ENCODE results near the gene AGTRAP.

The AGTRAP gene

GRCh38 chr1:11790101-11790879, 54.4 kb downstream of the AGTRAP start:
- POLR2A ChIA-PET: no interaction called here
- H3K4me1 ChIP-seq (ENCODE audit: control extremely low read depth in 1 of 4, control insufficient read depth in 4 of 4, insufficient read depth in 4 of 4, low read length in 3 of 4): peaks cover 0 to 2% (median under 1%) of the 10 kb centered on the region in 4 experiments
- WGBS (ENCODE audit: insufficient coverage): 96% methylated on average over 16 of the region's 20 CpGs
- peaks cover 2 to 59% (median 49%) of the 10 kb centered on the region in 4 experiments for H3K36me3 ChIP-seq (ENCODE audit: control insufficient read depth in 4 of 4, insufficient read depth in 4 of 4, low read length in 3 of 4)
- H3K4me3 ChIP-seq (ENCODE audit: control insufficient read depth in 1 of 7, extremely low read depth in 1 of 7, insufficient read depth in 4 of 7, low read depth in 2 of 7, low read length in 6 of 7): no peak overlapping the region
- no peak for DNase-seq
- H3K27ac ChIP-seq (ENCODE audit: insufficient read depth in 1 of 2, low read depth in 1 of 2, low read length in 2 of 2, poor library complexity in 1 of 2, severe bottlenecking in 2 of 2): peak overlapping the region in 1 of 2 experiments; percentile 26
- no peaks in the 10 kb centered on the region for H3K9me3 ChIP-seq (ENCODE audit: control extremely low read depth in 1 of 5, control insufficient read depth in 4 of 5, insufficient read depth in 2 of 5, low read depth in 1 of 5, low read length in 4 of 5)
- no peaks in the 10 kb centered on the region for H3K27me3 ChIP-seq (replicated peaks in 2 of 5; ENCODE audit: control insufficient read depth in 4 of 5, insufficient read depth in 5 of 5, low read length in 4 of 5)
- CTCF ChIA-PET: no interaction called here

- Histone ChIP-seq H3K9me3 (ENCODE audit: control extremely low read depth in 1 of 5, control insufficient read depth in 4 of 5, insufficient read depth in 2 of 5, low read depth in 1 of 5, low read length in 4 of 5) (no peaks in the 10 kb centered on the region), H3K4me3 (ENCODE audit: control insufficient read depth in 1 of 7, extremely low read depth in 1 of 7, insufficient read depth in 4 of 7, low read depth in 2 of 7, low read length in 6 of 7) (no peak overlapping the region), H3K27me3 (replicated peaks in 2 of 5; ENCODE audit: control insufficient read depth in 4 of 5, insufficient read depth in 5 of 5, low read length in 4 of 5) (no peaks in the 10 kb centered on the region), H3K4me1 (ENCODE audit: control extremely low read depth in 1 of 4, control insufficient read depth in 4 of 4, insufficient read depth in 4 of 4, low read length in 3 of 4) (no peaks in the 10 kb centered on the region), H3K27ac (ENCODE audit: insufficient read depth in 1 of 2, low read depth in 1 of 2, low read length in 2 of 2, poor library complexity in 1 of 2, severe bottlenecking in 2 of 2) (peak overlapping the region in 1 of 2 experiments; percentile 45), H3K36me3 (ENCODE audit: control insufficient read depth in 4 of 4, insufficient read depth in 4 of 4, low read length in 3 of 4) (peaks cover 4 to 67% (median 56%) of the 10 kb centered on the region in 4 experiments)
- POLR2A ChIA-PET: no interaction called here
- CTCF ChIA-PET: no interaction called here
- no peak for DNase-seq
- WGBS (ENCODE audit: insufficient coverage): 94% methylated on average over 15 of the region's 19 CpGs
Measured at GRCh38 chr1:11790880-11791715, 55.2 kb downstream of the AGTRAP start.

- H3K27me3 ChIP-seq (replicated peaks in 2 of 5; ENCODE audit: control insufficient read depth in 4 of 5, insufficient read depth in 5 of 5, low read length in 4 of 5): no peaks in the 10 kb centered on the region
- no peak for DNase-seq
- no peak overlapping the region for H3K4me3 ChIP-seq (ENCODE audit: control insufficient read depth in 1 of 7, extremely low read depth in 1 of 7, insufficient read depth in 4 of 7, low read depth in 2 of 7, low read length in 6 of 7)
- over 99% methylated on average over 11 of the region's 11 CpGs for WGBS (ENCODE audit: insufficient coverage)
- peaks cover 4 to 74% (median 60%) of the 10 kb centered on the region in 4 experiments for H3K36me3 ChIP-seq (ENCODE audit: control insufficient read depth in 4 of 4, insufficient read depth in 4 of 4, low read length in 3 of 4)
- H3K9me3 ChIP-seq (ENCODE audit: control extremely low read depth in 1 of 5, control insufficient read depth in 4 of 5, insufficient read depth in 2 of 5, low read depth in 1 of 5, low read length in 4 of 5): no peaks in the 10 kb centered on the region
- peaks cover 0 to 2% (median 0%) of the 10 kb centered on the region in 4 experiments for H3K4me1 ChIP-seq (ENCODE audit: control extremely low read depth in 1 of 4, control insufficient read depth in 4 of 4, insufficient read depth in 4 of 4, low read length in 3 of 4)
- peak overlapping the region in 1 of 2 experiments; percentile 45 for H3K27ac ChIP-seq (ENCODE audit: insufficient read depth in 1 of 2, low read depth in 1 of 2, low read length in 2 of 2, poor library complexity in 1 of 2, severe bottlenecking in 2 of 2)
- POLR2A ChIA-PET: interaction anchor here (1.4 kb wide), 1 partner anchor 12 kb away, joined by 3 read pairs; no protein-coding TSS in a partner anchor
- CTCF ChIA-PET: interaction anchor here (0.9 to 1.3 kb wide), 2 partner anchors 12 to 100 kb away, joined by 3 read pairs; no protein-coding TSS in a partner anchor
Measured at GRCh38 chr1:11792106-11792505, 56.2 kb downstream of the AGTRAP start.

- Histone ChIP-seq H3K27ac (ENCODE audit: insufficient read depth in 1 of 2, low read depth in 1 of 2, low read length in 2 of 2, poor library complexity in 1 of 2, severe bottlenecking in 2 of 2) (no peak overlapping the region), H3K4me3 (ENCODE audit: control insufficient read depth in 1 of 7, extremely low read depth in 1 of 7, insufficient read depth in 4 of 7, low read depth in 2 of 7, low read length in 6 of 7) (no peak overlapping the region), H3K27me3 (replicated peaks in 2 of 5; ENCODE audit: control insufficient read depth in 4 of 5, insufficient read depth in 5 of 5, low read length in 4 of 5) (no peaks in the 10 kb centered on the region), H3K9me3 (ENCODE audit: control extremely low read depth in 1 of 5, control insufficient read depth in 4 of 5, insufficient read depth in 2 of 5, low read depth in 1 of 5, low read length in 4 of 5) (no peaks in the 10 kb centered on the region), H3K4me1 (ENCODE audit: control extremely low read depth in 1 of 4, control insufficient read depth in 4 of 4, insufficient read depth in 4 of 4, low read length in 3 of 4) (peaks cover 0 to 16% (median 4%) of the 10 kb centered on the region in 4 experiments), H3K36me3 (ENCODE audit: control insufficient read depth in 4 of 4, insufficient read depth in 4 of 4, low read length in 3 of 4) (peaks cover 4 to 80% (median 61%) of the 10 kb centered on the region in 4 experiments)
- ChIA-PET POLR2A (interaction anchor here (1.4 kb wide), 1 partner anchor 10 kb away, joined by 3 read pairs; no protein-coding TSS in a partner anchor), CTCF (interaction anchor here (0.8 kb wide), 1 partner anchor 9 kb away, joined by 5 read pairs; no protein-coding TSS in a partner anchor)
- no peak for DNase-seq
- 96% methylated on average over 12 of the region's 15 CpGs for WGBS (ENCODE audit: insufficient coverage)
Measured at GRCh38 chr1:11793819-11794218, 57.9 kb downstream of the AGTRAP start.

- peaks cover 4 to 82% (median 64%) of the 10 kb centered on the region in 4 experiments for H3K36me3 ChIP-seq (ENCODE audit: control insufficient read depth in 4 of 4, insufficient read depth in 4 of 4, low read length in 3 of 4)
- H3K4me3 ChIP-seq (ENCODE audit: control insufficient read depth in 1 of 7, extremely low read depth in 1 of 7, insufficient read depth in 4 of 7, low read depth in 2 of 7, low read length in 6 of 7): no peak overlapping the region
- peaks cover 0 to 16% (median 4%) of the 10 kb centered on the region in 4 experiments for H3K4me1 ChIP-seq (ENCODE audit: control extremely low read depth in 1 of 4, control insufficient read depth in 4 of 4, insufficient read depth in 4 of 4, low read length in 3 of 4)
- 95% methylated on average over 19 of the region's 19 CpGs for WGBS (ENCODE audit: insufficient coverage)
- no peaks in the 10 kb centered on the region for H3K27me3 ChIP-seq (replicated peaks in 2 of 5; ENCODE audit: control insufficient read depth in 4 of 5, insufficient read depth in 5 of 5, low read length in 4 of 5)
- H3K9me3 ChIP-seq (ENCODE audit: control extremely low read depth in 1 of 5, control insufficient read depth in 4 of 5, insufficient read depth in 2 of 5, low read depth in 1 of 5, low read length in 4 of 5): no peaks in the 10 kb centered on the region
- no peak for DNase-seq
- H3K27ac ChIP-seq (ENCODE audit: insufficient read depth in 1 of 2, low read depth in 1 of 2, low read length in 2 of 2, poor library complexity in 1 of 2, severe bottlenecking in 2 of 2): no peak overlapping the region
- ChIA-PET POLR2A (interaction anchor here (0.6 kb wide), 1 partner anchor 19 kb away, joined by 3 read pairs; no protein-coding TSS in a partner anchor), CTCF (interaction anchor here (0.6 to 4.3 kb wide), 2 partner anchors 9 to 14 kb away, joined by 3 to 24 read pairs; no protein-coding TSS in a partner anchor)
Measured at GRCh38 chr1:11794446-11795237, 58.7 kb downstream of the AGTRAP start.

- no peaks in the 10 kb centered on the region for H3K27me3 ChIP-seq (replicated peaks in 2 of 5; ENCODE audit: control insufficient read depth in 4 of 5, insufficient read depth in 5 of 5, low read length in 4 of 5)
- no peak overlapping the region for H3K4me3 ChIP-seq (ENCODE audit: control insufficient read depth in 1 of 7, extremely low read depth in 1 of 7, insufficient read depth in 4 of 7, low read depth in 2 of 7, low read length in 6 of 7)
- DNase-seq: no peak
- no peaks in the 10 kb centered on the region for H3K9me3 ChIP-seq (ENCODE audit: control extremely low read depth in 1 of 5, control insufficient read depth in 4 of 5, insufficient read depth in 2 of 5, low read depth in 1 of 5, low read length in 4 of 5)
- H3K36me3 ChIP-seq (ENCODE audit: control insufficient read depth in 4 of 4, insufficient read depth in 4 of 4, low read length in 3 of 4): peaks cover 5 to 84% (median 65%) of the 10 kb centered on the region in 4 experiments
- H3K27ac ChIP-seq (ENCODE audit: insufficient read depth in 1 of 2, low read depth in 1 of 2, low read length in 2 of 2, poor library complexity in 1 of 2, severe bottlenecking in 2 of 2): peak overlapping the region in 1 of 2 experiments; percentile 41
- ChIA-PET CTCF (interaction anchor here (0.6 to 4.3 kb wide), 3 partner anchors 9 to 15 kb away, joined by 3 to 24 read pairs (median 3); no protein-coding TSS in a partner anchor), POLR2A (interaction anchor here (0.6 kb wide), 1 partner anchor 18 kb away, joined by 3 read pairs; no protein-coding TSS in a partner anchor)
- peaks cover 0 to 16% (median 4%) of the 10 kb centered on the region in 4 experiments for H3K4me1 ChIP-seq (ENCODE audit: control extremely low read depth in 1 of 4, control insufficient read depth in 4 of 4, insufficient read depth in 4 of 4, low read length in 3 of 4)
- WGBS (ENCODE audit: insufficient coverage): 95% methylated on average over 11 of the region's 14 CpGs
Measured at GRCh38 chr1:11795238-11795890, 59.4 kb downstream of the AGTRAP start.
